Measurements from ENCODE around the gene MAML1.
"Not testable (repeated sequence)": the region's sequence is repeated elsewhere in the genome, so short reads cannot be mapped to it uniquely, and the experiment has no call there.

The MAML1 gene

GRCh38 chr5:179732412-179732917, at the start of gene MAML1:
Gene MAML1 (plus strand): TSS chr5:179732822. CDS start chr5:179733113, 291 bp downstream.
- peak; percentile 100 for DNase-seq

GRCh38 chr5:179689212-179689611, 43.4 kb upstream of the MAML1 start:
- not testable (repeated sequence) for DNase-seq

DNA sequence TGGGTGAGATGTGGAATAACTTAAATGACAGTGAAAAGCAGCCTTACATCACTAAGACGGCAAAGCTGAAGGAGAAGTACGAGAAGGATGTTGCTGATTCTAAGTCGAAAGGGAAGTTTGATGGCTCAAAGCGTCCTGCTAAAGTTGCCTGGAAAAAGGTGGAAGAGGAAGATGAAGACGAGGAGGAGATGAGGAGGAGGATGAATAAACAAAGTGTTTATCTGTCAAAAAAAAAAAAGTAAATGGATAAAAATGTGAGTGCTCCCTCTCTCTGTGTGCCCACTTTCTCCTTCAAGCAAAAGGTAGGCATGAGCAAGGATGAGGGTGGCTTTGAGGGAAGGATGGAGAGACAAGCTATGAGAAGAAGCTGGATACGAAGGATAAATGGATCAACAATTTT, 38.1 kb upstream of the MAML1 start:
- DNase-seq, result no peak

DNA sequence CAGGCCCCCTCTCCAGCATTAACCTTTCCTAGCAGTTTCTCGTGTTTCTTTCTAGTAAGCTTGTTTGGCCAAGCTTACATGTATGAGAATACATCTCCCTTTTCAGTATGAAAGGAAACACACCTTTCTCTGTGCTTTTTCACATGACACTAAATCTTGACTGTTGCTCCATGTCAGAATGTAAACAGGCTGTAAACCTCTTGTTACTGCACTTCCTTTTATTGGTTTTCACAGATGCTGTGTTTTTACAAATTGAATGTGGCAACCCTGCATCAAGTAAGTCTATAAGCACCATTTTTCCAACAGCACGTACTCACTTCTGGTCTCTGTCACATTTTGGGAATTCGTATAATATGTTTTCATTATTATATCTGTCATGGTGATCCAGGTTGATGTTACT, 36.0 kb upstream of the MAML1 start:
- DNase-seq, result no peak

- DNase-seq, result no peak
These were observed 35.5 kb upstream of the MAML1 start for GRCh38 chr5:179697108-179697507.

- not testable (repeated sequence) for DNase-seq
These were observed 35.1 kb upstream of the MAML1 start for GRCh38 chr5:179697543-179697942.

DNA sequence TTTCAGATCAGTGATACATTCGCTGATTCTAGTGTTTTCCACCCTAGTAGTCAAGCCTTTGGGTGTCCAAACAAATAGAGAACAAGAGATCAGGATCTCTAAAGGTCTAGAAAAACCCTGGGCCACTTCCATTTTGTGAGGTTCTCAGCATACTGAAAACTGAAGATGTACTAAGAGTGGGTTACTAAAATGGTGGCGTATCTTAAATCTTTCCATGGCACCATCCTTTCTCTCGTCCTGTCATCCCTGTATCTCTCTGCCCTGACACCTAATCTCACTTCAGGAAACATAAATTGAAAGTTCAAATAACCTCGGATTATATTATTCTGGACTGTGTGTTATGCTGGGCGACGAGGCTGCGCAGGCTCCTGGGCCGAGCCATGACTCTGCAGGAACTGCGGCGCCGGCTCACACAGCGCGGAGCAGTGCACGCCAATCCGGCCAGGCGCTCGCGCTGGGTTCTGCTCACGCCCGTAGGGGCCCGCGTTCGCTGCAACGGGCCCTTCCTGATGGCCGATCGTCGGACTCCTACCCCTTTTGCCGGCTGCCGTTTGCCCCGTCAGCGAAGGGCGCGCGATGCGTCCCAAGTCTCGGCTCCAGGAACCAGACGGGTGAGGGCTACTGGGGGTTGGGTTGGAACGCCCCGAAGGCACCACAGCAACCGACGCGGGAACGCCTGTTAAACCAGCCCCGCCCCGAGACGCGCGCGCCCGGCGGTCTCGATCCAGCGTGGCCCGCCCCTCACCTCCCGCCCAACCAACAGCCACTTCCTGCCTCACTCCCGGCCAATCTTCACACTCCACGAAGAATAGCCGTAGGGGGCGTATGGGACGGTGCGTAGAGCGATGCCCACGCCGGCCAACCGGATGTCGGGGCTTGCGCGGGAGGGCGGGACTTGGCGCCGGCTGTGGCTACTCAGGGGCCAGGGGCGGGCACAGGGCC, 34.4 kb upstream of the MAML1 start:
- peak; percentile 100 for DNase-seq

GRCh38 chr5:179698935-179699615, 33.5 kb upstream of the MAML1 start, which contains the start of gene CANX:
Gene CANX (plus strand): TSS chr5:179698967. CDS start chr5:179705682, 6,715 bp downstream.
- DNase-seq, result no peak

DNA sequence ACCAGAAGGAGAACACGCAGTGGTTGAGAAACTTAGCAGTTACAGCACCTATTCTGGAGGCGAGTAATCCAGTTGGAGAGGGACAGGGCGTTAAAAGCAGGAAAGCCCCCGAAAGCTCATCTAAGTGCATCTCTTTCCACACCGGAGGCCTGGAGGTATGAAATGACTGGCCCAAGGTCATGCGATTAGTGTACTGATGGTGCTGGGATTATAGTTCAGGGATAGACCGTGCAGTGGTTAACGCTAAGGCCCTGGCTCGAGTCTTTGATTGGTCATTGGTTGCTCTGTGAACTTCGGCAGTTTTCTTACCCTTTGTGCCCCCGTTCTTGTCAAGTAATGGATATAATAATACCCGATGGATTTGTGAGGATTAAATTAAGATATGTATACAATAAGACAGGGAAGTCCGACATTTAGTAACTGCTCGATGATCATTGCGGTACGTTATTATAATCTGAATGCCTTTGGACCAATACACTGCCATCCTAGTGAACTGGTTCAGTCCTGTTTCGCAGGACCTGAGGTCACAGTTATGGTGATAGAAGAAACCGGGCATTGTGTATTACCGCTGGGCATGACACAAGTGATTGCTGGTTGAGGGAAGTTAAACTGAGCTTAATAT, 32.9 kb upstream of the MAML1 start:
- DNase-seq, result peak; percentile 66

DNA sequence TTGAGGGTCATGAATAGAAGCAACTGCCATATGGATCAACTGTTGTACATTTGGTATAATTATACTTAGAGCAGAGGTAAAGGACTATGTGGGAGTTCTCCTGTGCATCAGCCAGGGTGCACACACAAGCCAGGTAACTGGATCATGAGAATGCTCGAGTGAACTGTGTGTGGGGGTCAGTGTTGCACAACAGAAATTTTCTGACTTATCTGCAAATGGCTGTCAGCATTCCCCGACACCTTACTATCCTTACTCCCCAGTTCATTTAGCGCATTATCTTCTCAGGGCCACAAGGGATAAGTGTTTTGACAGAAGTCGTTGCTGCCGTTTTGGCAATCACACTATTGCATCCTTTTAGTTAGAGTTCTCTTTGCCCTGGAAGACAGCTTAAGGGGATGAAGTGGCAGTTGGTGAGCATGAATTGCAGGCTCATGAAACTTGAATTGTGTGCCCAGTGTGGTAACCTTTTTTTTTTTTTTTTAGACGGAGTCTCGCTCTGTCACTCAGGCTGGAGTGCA, 32.2 kb upstream of the MAML1 start:
- peak; percentile 12 for DNase-seq

DNA sequence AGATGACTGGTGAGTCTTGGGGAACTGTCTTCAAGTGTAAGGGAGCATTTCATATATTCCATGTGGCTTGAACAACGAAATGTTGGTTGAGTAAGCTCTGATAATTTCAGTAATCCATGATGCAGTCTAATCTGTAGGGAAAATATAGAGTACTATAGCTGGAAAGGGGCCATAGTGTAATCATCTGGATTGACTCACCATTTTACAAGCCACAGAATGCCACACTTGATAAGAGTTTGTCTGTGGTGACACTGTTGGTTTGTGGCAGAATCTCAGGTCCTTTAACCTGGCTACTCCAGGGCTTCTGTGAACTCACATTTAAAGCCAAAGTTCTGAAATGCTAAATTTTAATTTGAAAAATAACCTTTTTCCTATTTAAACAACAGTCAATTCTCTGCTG, 16.3 kb upstream of the MAML1 start:
- DNase-seq, result no peak

GRCh38 chr5:179720222-179720621, 12.4 kb upstream of the MAML1 start:
- no peak for DNase-seq

GRCh38 chr5:179724163-179724562, 8.5 kb upstream of the MAML1 start:
- DNase-seq, result no peak

- no peak for DNase-seq
These were observed 5.5 kb upstream of the MAML1 start for GRCh38 chr5:179727106-179727505.

GRCh38 chr5:179729303-179729702, 3.3 kb upstream of the MAML1 start:
- DNase-seq, result no peak

DNA sequence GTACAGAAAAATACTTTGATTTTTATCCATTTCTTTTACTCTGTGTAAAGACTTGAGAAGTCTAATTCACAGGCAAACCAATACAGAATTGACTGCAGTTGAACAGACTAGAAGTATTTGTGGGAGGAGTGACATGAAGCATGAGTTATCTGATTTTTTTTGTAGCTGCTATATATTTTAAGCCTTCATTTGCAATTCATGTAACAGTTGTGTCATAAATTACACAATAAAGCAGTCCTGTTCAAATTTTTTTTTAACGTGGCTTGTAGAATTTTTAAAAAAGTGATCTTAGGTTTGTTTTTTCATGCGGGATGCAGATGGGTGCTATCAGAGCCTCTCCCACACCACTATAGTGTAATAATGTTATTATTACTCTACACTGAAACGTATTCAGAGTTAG, 2.9 kb upstream of the MAML1 start:
- DNase-seq, result no peak

DNA sequence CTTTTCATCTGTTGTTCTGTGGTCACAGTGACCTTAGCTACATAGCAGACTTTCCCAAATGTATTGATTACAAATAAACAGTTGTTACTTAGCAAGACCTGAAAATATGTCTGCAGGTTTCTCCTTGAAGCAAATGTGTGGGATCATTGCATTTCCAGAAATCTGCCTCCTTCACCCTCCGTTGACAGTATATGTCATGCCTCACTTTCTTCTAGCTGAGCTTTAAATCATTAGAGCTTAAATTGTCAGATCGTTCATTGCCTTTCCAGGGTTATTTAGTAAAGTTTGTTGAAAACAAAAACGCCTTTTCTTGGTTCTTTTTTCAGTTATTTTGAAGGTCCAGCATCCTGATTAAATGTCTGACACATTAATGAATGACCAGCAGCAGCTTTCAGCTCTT, 2.3 kb upstream of the MAML1 start:
- no peak for DNase-seq

DNA sequence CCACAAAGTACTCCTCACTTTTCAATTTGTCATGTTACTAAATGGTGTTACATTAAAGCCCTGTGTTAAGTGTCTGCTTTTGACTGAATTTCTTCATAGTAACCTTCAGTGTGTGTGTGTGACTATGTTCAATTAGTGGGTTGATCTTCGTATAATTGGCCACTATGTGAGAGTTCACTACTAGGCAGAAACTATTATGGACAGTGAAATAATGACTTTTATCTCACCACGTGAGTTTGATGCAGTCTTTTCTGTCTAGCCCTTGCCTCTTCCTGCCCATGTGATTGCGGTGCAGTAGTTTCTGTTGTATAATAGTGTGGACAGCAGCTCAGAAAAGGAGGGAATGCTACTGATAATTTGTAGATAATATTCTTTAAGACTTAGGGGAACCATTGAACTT, 1.8 kb upstream of the MAML1 start:
- no peak for DNase-seq

GRCh38 chr5:179731791-179732411, 721 bp upstream of the MAML1 start:
- DNase-seq, result no peak

GRCh38 chr5:179732918-179733771, 523 bp downstream of the MAML1 start:
- peak; percentile 80 for DNase-seq

- no peak for DNase-seq
These were observed 1.1 kb downstream of the MAML1 start for GRCh38 chr5:179733772-179734126.
